ENCODE measurements around the gene WDR64.

WDR64 gene

GRCh38 chr1:241765390-241765789 is 113.3 kb downstream of the WDR64 start:
- Histone ChIP-seq H3K4me3 (ENCODE audit: low read depth, low read length, poor library complexity, severe bottlenecking) (no peak overlapping the region), H4K20me1 (ENCODE audit: insufficient read depth, low read length) (no peaks in the 10 kb centered on the region), H3K9ac (ENCODE audit: low read length) (no peak overlapping the region), H3K4me1 (ENCODE audit: insufficient read depth, low read length, severe bottlenecking) (no peaks in the 10 kb centered on the region), H3K27ac (ENCODE audit: low read depth, low read length, poor library complexity, severe bottlenecking) (no peak overlapping the region), H3F3A (ENCODE audit: insufficient read depth, low read length) (no peaks in the 10 kb centered on the region), H2AFZ (ENCODE audit: low read length) (no peak overlapping the region), H3K79me2 (ENCODE audit: insufficient read depth, low read length) (no peaks in the 10 kb centered on the region), H3K9me2 (ENCODE audit: low read depth, low read length) (no peaks in the 10 kb centered on the region), H3K4me2 (ENCODE audit: low read length) (no peak overlapping the region), H3K36me3 (ENCODE audit: insufficient read depth, low read length) (no peaks in the 10 kb centered on the region), H3K27me3 (ENCODE audit: insufficient read depth, low read length) (no peaks in the 10 kb centered on the region), H3K9me3 (ENCODE audit: low read length) (no peaks in the 10 kb centered on the region)
- TF ChIP-seq EZH2 (IDR thresholded peaks at IDR 0.05; ENCODE audit: borderline replicate concordance, low read length): no peak

- Histone ChIP-seq H3K9me3 (ENCODE audit: low read length) (no peaks in the 10 kb centered on the region), H3K4me1 (ENCODE audit: insufficient read depth, low read length, severe bottlenecking) (no peaks in the 10 kb centered on the region), H3K27me3 (ENCODE audit: insufficient read depth, low read length) (no peaks in the 10 kb centered on the region), H3K4me2 (ENCODE audit: low read length) (no peak overlapping the region), H3K9me2 (ENCODE audit: low read depth, low read length) (no peaks in the 10 kb centered on the region), H3K9ac (ENCODE audit: low read length) (no peak overlapping the region), H3K79me2 (ENCODE audit: insufficient read depth, low read length) (no peaks in the 10 kb centered on the region), H3F3A (ENCODE audit: insufficient read depth, low read length) (no peaks in the 10 kb centered on the region), H3K27ac (ENCODE audit: low read depth, low read length, poor library complexity, severe bottlenecking) (no peak overlapping the region), H4K20me1 (ENCODE audit: insufficient read depth, low read length) (no peaks in the 10 kb centered on the region), H3K4me3 (ENCODE audit: low read depth, low read length, poor library complexity, severe bottlenecking) (no peak overlapping the region), H2AFZ (ENCODE audit: low read length) (no peak overlapping the region), H3K36me3 (ENCODE audit: insufficient read depth, low read length) (no peaks in the 10 kb centered on the region)
- TF ChIP-seq, protein P1, sequence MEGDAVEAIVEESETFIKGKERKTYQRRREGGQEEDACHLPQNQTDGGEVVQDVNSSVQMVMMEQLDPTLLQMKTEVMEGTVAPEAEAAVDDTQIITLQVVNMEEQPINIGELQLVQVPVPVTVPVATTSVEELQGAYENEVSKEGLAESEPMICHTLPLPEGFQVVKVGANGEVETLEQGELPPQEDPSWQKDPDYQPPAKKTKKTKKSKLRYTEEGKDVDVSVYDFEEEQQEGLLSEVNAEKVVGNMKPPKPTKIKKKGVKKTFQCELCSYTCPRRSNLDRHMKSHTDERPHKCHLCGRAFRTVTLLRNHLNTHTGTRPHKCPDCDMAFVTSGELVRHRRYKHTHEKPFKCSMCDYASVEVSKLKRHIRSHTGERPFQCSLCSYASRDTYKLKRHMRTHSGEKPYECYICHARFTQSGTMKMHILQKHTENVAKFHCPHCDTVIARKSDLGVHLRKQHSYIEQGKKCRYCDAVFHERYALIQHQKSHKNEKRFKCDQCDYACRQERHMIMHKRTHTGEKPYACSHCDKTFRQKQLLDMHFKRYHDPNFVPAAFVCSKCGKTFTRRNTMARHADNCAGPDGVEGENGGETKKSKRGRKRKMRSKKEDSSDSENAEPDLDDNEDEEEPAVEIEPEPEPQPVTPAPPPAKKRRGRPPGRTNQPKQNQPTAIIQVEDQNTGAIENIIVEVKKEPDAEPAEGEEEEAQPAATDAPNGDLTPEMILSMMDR (IDR thresholded peaks at IDR 0.05; ENCODE audit: low read length): no peak
- no peak for TF ChIP-seq EZH2 (IDR thresholded peaks at IDR 0.05; ENCODE audit: borderline replicate concordance, low read length)
These were observed 115.7 kb downstream of the WDR64 start for GRCh38 chr1:241767737-241768136.

GRCh38 chr1:241770115-241770514 is 118.0 kb downstream of the WDR64 start:
- H3K4me2 ChIP-seq (ENCODE audit: low read length): no peak overlapping the region
- no peaks in the 10 kb centered on the region for H3K4me1 ChIP-seq (ENCODE audit: insufficient read depth, low read length, severe bottlenecking)
- H3K27me3 ChIP-seq (ENCODE audit: insufficient read depth, low read length): no peaks in the 10 kb centered on the region
- no peak overlapping the region for H2AFZ ChIP-seq (ENCODE audit: low read length)
- no peaks in the 10 kb centered on the region for H3K36me3 ChIP-seq (ENCODE audit: insufficient read depth, low read length)
- no peaks in the 10 kb centered on the region for H3K79me2 ChIP-seq (ENCODE audit: insufficient read depth, low read length)
- H3K4me3 ChIP-seq (ENCODE audit: low read depth, low read length, poor library complexity, severe bottlenecking): no peak overlapping the region
- no peaks in the 10 kb centered on the region for H4K20me1 ChIP-seq (ENCODE audit: insufficient read depth, low read length)
- H3K9me3 ChIP-seq (ENCODE audit: low read length): no peaks in the 10 kb centered on the region
- TF ChIP-seq EZH2 (IDR thresholded peaks at IDR 0.05; ENCODE audit: borderline replicate concordance, low read length): no peak
- TF ChIP-seq, protein P1 (IDR thresholded peaks at IDR 0.05; ENCODE audit: low read length): no peak
- no peaks in the 10 kb centered on the region for H3K9me2 ChIP-seq (ENCODE audit: low read depth, low read length)
- H3K9ac ChIP-seq (ENCODE audit: low read length): no peak overlapping the region
- no peaks in the 10 kb centered on the region for H3F3A ChIP-seq (ENCODE audit: insufficient read depth, low read length)
- no peak overlapping the region for H3K27ac ChIP-seq (ENCODE audit: low read depth, low read length, poor library complexity, severe bottlenecking)

DNA sequence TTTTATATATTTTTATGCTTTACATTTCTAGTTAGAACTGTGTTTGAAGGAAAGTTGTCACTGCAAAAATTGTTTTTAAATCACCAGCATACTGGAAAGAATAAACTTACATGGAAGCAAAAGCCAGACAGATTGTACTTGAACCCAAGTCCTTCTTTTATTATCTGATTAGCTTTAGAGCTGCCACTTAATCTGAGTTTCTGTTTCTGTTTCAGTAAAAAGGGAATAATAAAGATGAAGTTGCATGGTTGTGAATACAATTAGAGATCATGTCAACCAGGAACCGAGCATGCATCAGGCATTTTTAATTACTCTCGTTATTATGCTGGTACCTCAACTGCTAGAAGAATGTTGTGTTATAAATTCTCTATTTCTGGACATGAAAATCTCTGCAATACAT is 119.0 kb downstream of the WDR64 start:
- H3K4me2 ChIP-seq (ENCODE audit: low read length): no peak overlapping the region
- H2AFZ ChIP-seq (ENCODE audit: low read length): no peak overlapping the region
- no peaks in the 10 kb centered on the region for H3K79me2 ChIP-seq (ENCODE audit: insufficient read depth, low read length)
- TF ChIP-seq, protein P1 (IDR thresholded peaks at IDR 0.05; ENCODE audit: low read length): no peak
- TF ChIP-seq EZH2 (IDR thresholded peaks at IDR 0.05; ENCODE audit: borderline replicate concordance, low read length): no peak
- no peaks in the 10 kb centered on the region for H3K9me2 ChIP-seq (ENCODE audit: low read depth, low read length)
- H3K9me3 ChIP-seq (ENCODE audit: low read length): no peaks in the 10 kb centered on the region
- no peak overlapping the region for H3K27ac ChIP-seq (ENCODE audit: low read depth, low read length, poor library complexity, severe bottlenecking)
- no peak overlapping the region for H3K9ac ChIP-seq (ENCODE audit: low read length)
- H3K4me3 ChIP-seq (ENCODE audit: low read depth, low read length, poor library complexity, severe bottlenecking): no peak overlapping the region
- H3K4me1 ChIP-seq (ENCODE audit: insufficient read depth, low read length, severe bottlenecking): no peaks in the 10 kb centered on the region
- H3K36me3 ChIP-seq (ENCODE audit: insufficient read depth, low read length): no peaks in the 10 kb centered on the region
- H4K20me1 ChIP-seq (ENCODE audit: insufficient read depth, low read length): no peaks in the 10 kb centered on the region
- H3F3A ChIP-seq (ENCODE audit: insufficient read depth, low read length): no peaks in the 10 kb centered on the region
- H3K27me3 ChIP-seq (ENCODE audit: insufficient read depth, low read length): no peaks in the 10 kb centered on the region
